IPS DF 4.7 (cell line): Measurements from ENCODE around the gene IPO11.
"Not testable (repeated sequence)": the region's sequence is repeated elsewhere in the genome, so short reads cannot be mapped to it uniquely, and the experiment has no call there.

Experiments
- DNase-seq: peaks from one replicate; pipeline ENCODE4 v3.0.0-alpha.2; 2013; ENCODE audit warnings: low spot score; ENCODE audit errors: extremely low read depth

IPO11 gene

DNA sequence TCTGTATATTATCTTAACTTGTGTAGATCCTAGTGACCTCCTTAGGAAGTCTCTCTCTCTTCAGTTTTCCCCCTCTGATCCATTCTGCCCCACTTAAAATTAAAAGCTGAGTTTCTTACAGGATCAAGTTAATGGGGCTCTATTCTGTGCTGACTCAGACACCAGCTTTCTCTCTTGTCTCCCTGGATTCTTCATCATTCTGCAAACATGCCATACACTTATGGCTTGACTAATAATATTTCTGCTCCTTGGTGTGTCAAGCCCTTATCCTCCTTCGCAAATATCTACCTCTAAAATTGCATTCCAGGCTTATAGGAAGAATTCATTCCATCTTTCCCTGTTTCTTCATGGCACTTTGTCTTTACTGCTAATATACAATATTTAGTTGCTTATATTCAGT, 184.1 kb downstream of the IPO11 start:
- DNase-seq: no peak

DNA sequence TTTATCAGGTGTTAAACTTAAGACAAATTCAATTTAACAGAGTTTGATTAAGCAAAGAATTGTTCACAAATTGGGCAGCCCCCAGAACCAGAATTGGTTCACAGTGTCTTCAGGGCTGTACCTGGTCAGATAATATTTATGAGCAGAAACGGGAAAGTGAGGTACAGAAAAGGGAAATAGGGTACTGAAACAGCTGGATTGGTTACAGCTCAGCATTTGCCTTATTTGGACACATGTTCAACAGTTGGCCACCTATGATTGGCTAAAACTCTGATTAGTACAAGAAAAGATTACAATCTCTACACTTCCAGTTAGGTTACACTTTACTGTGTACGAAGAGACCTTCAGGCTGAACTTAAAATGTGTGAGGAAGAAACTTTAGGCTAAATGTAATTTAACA, 184.8 kb downstream of the IPO11 start:
- no peak for DNase-seq

DNA sequence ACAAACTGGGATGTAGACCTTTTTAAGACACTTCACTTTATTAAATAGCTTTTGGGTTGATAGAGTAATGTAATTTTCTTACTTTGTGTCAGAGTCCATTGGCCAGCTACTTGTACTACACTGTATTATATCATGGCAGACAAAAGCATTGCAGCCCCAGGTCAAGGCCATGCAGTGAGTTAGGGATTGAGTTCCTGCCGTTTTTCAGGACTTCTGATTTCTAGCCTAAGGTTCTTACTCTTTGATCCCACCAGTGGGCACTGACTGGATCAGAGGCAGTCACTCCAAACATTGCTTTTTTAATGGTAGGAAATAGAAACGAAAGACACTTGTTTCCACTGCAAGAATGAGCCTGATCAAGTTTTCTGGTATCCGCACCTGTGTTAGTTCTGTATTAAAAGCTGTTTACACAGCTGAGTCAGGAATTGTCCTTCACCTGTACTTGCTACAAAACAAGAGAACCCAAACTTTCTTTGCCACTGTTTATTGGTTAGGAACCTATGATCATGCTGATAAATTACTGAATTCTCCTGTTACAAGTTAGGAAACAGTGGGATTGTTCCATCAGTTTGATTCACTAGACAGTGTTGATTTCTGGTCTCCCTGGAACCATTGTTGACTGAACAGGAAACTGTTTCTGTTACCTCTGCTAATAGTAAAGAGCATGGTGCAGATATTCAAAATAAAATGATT, 188.1 kb downstream of the IPO11 start:
- no peak for DNase-seq

DNA sequence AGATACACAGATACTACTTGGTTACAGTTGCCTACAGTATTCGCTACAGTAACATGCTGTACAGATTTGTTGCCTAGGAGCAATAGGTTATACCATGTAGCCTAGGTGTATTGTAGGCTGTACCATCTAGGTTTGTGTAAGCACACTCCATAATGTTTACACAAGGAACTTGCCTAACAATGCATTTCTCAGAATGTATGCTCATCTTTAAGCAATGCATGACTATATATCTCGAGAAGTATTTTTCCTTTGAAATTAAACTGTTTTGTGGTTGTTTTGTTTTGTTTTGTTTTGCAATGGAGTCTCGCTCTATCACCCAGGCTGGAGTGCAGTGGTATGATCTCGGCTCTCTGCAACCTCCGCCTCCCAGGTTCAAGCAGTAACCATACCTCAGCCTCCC, 191.4 kb downstream of the IPO11 start:
- DNase-seq: no peak

DNA sequence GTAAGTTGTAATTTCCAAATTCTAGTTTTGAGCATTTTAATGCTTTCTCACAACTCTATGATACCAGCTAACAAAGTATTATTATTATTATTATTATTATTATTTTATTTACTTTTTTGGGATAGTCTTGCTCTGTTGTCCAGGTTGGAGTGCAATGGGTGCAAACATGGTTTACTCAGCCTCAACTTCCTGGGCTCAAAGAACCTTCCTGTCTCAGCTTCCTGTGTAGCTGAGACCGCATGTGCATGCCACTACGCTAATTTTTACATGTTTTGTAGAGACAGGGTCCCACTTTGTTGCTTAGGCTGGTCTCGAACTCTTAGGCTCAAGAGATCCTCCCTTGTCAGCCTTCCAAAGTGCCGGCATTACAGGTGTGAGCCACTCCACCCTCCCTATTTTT, 193.1 kb downstream of the IPO11 start:
- DNase-seq: no peak

DNA sequence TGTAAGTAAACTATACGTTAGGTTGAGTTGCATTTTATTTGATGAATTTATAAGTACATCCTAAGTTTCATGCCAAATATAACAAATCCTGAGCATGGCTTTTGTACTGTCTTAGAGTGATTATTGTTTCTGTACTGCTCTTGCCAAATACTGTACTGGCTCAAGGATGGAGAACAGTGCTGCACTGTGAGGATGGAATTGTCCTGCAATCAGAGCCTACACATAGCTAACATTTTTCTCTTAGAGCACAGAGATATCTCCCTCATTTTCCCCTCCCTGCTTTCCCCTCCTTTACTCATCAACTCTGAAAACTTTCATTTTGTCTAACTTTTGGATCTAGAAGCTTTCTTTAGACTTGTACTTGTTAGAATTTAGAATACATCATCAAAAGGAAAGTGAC, 194.3 kb downstream of the IPO11 start:
- DNase-seq: no peak

DNA sequence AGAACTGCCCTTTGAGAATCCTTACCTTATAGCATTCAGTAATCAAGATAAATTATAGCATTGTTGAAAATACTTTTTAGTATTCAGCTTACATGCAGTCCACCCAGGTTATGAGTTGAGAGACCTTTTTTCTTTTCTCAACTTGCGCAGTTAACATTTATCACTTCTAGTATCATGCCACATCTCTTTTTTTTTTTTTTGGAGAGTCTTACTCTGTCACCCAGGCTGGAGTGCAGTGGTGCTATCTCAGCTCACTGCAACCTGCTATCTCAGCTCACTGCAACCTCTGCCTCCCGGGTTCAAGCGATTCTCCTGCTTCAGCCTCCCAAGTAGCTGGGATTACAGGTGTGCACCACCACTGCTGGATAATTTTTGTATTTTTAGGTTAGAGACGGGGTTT, 195.1 kb downstream of the IPO11 start:
- no peak for DNase-seq

DNA sequence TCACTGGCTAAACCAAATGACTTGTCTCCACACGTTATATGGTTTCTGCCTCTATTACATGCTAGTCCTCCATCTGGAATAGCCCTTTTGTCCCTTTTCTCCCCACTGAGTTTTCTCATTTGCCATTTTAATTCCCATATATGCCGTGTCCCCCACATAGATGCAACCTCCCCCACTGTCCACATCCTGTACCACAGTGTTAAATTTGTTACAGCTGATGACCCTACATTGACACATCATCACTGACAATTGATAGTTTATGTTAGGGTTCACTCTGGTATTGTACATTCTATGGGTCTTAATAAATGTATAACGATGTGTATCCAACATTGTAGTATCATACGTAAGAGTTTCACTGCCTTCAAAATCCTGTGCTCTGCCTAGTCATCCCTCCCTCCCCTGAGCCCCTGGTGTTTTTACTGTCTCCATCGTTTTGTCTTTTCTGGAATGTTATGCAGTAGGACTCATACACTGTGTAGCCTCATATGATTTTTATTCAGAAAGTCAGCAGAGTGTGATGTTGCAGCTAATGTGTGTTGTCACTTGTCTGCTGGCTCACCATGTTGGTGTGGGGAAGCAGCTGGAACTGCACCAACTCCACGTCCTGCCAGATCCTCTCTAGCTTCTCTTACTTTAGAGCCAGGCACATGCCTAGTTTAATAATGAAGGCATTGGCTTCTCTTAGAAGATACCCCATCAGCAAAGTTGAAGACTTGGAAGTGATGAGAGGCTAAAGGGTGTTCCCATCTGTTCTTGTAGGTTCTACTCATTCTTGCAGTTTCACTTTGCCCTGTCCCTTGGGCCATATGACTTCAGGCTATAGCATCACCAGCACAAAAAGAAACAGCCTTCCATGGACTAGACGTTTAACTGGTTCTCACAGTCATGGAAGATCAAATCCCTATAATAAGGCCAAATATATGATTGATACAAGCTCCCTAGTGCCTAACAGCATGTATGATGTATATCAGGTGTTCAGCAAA, 196.3 kb downstream of the IPO11 start:
- DNase-seq: no peak

DNA sequence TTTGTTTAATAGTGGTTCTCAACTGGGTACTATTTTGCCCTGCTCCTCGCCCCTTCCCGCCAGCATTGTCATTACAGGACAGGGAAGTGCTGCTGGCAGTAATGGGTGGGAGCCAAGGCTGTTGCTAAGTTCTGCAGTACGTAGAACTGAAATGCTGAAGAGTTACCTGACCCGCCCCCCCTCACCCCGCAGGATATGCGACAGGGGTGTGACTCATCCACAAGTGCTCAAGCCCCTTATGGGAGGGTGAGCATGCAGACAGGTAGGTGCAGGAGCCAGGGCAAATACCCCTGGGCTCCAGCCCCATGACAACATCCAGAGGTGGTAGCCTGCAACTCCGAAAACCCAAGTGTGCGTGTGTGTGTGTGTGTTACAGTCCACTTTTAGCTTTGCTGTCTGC, 201.8 kb downstream of the IPO11 start:
- no peak for DNase-seq

DNA sequence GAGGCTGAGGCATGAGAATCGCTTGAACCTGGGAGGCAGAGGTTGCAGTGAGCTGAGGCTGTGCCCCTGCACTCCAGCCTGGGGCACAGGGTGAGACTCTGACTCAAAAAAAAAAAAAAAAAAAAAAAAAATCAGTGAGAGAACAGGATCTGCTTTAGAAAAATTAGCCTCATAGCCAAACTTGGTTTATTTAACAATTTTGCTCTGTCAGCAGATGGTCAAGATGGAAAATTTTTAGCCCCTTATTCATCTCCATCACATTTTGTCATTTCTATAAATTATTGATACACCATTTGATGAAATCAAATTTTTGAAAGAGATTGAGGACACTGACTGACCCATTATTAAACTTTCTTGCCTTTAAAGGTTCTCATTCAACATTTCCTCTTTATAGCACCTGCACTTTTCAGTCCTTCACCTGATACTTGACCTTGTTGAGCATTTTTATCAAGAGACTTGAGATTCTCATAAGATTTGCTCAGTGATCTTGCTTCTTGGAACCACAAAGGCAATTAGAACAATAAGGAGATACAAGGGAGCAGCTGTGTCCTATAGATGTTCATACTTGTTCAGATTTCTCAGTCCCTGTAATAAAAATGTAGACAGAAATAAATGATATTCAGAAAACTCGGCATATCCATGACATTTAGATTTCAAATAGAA, 204.2 kb downstream of the IPO11 start:
- no peak for DNase-seq

DNA sequence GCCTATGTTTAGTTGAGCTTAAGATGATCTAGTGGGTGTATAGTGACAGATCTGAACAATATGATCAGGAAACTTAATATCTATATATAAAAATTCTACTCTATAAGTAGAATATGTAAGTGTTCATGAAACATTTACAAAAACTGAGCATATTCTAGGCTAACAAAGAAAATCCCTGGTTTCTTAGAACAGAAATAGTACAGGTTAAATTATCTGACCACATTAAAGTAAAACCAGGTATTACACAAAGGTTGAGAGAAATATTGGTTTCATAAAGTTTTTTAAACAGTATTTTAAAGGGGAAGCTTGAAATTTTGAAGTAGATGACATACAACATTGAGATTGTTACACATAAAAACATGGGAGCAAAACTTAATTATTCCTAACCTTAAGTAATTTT, 205.4 kb downstream of the IPO11 start:
- no peak for DNase-seq

DNA sequence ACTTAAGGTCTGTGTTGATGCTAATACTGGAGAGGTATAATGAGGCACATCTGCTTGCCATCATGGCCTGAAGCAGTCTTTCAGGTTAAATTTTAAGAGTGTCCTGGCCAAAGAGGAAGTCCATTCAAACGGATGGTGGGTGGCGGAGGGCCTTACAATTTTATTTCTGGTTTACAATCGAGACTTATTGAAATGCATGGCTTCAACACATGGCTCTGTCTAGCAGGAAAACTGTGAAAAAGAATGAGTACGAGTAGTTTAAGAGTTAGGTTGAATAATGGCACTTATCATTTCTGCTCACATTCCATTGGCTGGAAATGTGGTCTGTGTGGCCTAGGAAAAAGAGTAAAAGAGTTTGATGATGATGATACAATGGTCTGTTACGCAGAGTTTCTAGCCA, 208.2 kb downstream of the IPO11 start:
- DNase-seq: no peak

DNA sequence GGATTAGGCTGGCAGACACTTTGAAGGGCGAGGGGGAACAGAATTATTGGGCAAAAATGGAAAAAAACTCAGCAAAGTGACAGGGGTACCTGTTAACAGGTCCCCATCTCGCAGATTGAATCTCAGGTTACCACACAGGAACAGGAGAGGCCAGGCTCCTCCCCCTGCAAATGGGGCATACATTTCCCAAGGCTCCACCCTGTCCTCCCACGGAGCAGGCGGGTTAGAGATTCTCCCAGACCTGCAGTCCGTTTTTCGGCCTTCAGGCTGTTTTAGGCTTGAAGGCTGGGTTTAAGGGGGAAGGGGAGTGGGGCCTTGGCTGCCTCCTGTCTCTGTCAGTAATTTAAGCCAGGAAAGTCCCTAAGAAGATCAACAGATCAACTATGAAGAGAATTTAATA, 208.7 kb downstream of the IPO11 start:
- DNase-seq: peak; percentile 60

DNA sequence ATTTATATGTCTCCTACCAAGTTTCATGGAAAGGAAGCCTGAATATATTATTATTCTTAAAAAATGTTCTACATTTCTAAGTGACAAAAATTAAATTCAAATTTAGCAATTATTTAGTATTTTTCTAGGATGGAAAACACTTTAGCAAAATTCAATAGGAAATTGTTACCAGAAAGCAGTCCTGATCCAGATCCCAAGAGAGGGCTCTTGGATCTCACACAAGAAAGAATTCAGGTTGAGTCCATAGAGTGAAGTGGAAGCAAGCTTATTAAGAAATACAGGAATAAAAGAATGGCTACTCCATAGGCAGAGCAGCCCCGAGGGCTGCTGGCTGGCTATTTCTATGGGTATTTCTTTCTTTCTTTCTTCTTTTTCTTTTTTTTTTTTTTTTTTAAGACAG, 210.7 kb downstream of the IPO11 start:
- DNase-seq: no peak

DNA sequence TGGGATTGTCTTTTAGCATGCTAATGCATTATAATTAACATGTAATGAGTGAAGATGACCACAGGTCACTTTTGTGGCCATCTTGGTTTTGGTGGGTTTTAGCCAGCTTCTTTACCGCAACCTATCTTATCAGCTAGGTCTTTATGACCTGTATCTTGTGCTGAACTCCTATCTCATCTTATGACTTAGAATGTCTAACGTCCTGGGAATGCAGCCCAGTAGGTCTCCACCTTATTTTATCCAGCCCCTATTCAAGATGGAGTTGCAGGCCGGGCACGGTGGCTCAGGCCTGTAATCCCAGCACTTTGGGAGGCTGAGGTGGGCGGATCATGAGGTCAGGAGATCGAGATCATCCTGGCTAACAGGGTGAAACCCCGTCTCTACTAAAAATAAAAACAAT, 211.9 kb downstream of the IPO11 start:
- DNase-seq: not testable (repeated sequence)

DNA sequence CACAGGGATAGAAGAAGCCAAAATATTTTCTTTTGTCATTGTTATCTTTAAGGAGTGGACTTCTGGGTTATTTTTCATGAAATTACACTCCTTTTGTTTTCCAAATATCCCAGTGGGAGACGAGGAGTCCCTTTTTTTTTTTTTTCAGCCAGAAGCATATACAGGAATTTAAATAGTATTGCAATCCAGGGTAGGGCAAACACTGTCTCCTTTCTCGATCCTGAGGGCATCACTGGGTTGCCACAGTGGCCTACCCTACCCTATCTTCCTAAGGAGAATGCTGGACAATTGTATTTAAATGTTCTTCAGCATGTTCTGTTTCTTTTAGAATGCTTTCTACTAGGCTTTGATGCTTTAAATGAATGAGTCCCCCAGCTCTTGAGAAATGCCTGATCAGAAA, 214.0 kb downstream of the IPO11 start:
- DNase-seq: no peak

DNA sequence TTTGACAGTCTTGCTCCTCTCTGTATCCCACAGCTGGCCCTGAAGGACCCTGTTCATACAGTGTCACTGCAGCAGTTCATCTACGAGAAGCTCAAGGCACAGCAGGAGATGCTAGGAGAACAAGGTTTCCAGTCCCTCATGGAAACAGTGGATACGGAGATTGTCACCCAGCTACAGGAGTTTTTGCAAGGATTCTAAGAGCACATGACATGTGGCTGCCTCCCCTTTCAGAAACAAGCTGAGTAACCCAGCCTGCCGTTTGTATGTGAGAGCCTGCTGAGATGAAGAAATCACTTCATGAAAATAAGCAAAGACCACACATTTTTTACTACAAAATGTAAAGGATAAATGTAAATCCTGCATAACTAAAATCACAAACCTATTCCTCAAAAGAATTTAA, 214.6 kb downstream of the IPO11 start:
- DNase-seq: no peak

DNA sequence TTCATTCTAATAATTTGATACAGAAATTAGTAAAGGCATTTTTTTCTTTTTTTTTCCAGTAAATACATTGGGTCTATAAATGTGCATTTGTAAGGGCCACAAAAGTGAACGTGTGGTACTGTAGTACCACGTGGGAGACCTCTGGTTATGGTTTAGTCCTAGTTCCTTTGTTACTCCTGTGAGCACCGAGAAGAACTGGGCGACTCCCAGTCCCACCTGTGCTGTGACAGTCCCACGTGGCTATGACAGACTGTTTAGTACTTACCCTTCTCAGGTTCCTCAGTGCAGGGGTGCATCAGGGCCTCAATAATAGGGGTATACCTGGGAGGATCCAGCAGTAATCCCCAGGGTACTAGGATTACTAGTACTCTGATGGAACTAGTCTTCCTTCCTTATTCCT, 215.3 kb downstream of the IPO11 start:
- no peak for DNase-seq

DNA sequence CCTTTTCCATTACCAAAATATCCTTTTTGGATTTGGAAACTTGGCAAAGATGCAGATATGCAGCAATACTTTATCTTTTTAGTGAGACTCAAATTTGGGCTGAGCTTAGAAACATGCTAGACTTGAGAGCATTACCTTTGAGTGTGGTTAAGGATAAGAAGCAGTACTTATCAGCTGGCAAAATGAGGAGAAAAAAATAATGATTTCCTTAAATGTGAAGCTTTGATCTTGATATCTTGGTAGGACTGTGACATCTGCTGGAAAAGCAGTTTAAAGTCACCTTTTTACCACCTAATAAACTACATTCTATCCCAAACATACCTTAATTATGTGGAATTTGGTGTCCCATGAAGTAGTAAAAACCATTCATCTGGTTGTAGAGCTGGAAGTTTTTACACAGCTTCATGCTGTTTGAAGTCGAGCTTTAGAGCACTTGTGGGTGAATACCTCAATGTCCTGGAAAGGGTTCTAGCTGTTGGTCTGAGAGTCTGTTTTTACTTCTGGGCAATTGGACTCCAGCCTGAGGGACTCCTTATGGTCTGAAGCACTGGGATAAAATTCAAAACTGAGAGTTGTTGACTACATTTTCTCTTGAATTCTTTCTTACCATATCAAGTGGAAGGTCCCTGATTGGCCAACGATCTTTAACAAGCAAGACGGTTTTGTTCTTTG, 219.5 kb downstream of the IPO11 start:
- no peak for DNase-seq

DNA sequence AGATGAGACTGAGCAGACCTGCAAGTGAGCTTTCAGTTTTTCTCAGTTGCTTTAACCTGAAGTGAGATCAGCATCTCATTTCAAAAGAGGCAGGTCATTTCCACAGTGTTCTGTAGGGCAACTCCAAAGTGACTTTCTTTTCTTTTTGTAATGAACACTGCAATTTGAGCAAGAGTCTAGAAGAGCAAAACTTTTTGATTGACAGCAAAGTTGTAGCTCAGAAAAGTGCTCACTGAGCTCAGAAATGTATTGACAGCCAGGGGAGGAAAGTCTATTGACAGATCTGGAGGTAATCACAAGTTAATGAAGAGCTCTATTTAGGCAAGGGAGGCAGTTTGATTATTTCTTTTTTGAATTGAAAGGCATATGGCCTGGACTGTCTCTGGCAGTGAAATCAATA, 220.7 kb downstream of the IPO11 start:
- no peak for DNase-seq

DNA sequence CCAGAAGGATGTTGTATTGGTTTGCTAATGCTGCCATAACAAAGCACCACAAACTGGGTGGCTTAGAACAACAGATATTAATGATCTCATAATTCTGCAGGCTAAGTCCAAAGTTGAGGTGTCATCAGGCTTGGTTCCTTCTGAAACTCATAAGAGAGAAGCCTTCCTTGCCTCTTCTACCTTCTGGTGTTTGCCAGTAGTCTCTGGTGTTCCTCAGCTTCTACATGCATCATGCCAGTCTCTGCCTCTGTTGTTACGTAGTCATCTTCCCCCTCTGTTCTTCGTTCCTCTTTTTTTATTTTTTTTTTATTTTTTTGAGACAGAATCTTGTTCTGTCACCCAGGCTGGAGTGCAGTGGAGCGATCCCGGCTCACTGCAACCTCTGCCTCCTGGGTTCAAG, 227.9 kb downstream of the IPO11 start:
- no peak for DNase-seq

DNA sequence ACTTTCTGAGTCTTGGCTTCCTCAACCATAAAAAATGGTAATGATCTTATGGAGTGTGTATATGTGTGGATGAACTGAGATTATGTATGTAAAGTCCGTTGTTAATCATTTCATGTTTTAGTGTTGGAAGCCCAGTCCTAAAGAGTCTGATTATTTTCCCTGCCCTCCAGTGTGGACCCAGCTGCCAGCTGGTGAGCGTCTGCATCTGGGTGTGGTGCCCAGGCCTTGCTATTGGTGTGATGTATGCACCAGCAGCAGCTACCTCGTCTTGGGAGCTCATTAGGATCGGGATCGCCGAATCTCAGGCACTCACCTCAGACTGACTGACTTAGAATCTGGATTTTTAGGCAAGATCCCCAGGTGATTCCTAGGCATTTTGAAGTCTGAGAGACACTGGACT, 229.9 kb downstream of the IPO11 start:
- DNase-seq: no peak
